Measurements from ENCODE around the gene ANKAR. TPM values are rescaled to one million over a fixed set of nuclear protein-coding genes. Genes with fewer than 3 reads are reported as not detected.

Gene ANKAR
- total RNA-seq, 1 experiment from 2014 or later, result 2.0 TPM

DNA sequence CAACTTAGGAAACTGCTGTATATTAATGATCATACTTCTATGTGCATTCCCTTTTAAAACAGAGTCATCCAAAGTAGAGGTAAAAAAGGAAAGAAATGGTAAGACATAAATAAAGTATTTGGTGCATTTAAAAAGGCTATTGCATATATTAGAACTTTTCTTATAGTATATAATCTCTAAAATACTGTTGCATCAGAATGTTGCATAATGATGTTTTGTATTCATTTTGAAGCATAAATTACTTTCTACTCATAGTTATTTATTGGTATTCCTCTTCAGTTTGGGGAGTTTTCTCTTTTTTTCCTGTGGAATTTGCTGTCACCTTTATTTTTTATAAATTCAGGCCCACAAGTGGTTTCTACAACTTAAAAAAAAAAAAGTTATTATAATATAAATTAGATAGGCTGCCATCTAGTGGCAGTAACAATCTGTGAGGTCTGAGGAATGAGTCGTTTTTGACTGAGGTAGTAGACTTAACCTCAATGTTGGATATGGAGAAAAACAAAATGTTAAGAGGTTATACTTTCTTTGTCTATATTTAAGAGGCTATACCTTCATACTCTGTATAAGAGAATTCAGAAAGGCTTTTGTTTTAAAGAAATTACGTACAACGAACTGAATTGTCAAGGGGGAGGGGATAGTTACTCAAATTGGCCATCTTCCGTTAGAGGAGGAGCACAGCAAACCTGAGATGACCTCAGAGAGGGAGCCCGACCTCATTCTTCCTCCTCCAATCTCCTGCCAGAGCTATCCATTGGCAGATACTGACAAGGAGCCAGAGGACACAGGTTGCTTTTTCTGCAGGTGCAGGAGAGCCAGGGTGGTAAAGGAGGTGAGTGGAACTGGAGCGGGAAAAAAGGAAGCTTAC lies 23.8 kb downstream of the ANKAR start:
- TF ChIP-seq, protein P1, sequence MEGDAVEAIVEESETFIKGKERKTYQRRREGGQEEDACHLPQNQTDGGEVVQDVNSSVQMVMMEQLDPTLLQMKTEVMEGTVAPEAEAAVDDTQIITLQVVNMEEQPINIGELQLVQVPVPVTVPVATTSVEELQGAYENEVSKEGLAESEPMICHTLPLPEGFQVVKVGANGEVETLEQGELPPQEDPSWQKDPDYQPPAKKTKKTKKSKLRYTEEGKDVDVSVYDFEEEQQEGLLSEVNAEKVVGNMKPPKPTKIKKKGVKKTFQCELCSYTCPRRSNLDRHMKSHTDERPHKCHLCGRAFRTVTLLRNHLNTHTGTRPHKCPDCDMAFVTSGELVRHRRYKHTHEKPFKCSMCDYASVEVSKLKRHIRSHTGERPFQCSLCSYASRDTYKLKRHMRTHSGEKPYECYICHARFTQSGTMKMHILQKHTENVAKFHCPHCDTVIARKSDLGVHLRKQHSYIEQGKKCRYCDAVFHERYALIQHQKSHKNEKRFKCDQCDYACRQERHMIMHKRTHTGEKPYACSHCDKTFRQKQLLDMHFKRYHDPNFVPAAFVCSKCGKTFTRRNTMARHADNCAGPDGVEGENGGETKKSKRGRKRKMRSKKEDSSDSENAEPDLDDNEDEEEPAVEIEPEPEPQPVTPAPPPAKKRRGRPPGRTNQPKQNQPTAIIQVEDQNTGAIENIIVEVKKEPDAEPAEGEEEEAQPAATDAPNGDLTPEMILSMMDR (conservative IDR thresholded peaks at IDR 0.05), result peak; percentile 85
- no peak overlapping the region for H4K5ac ChIP-seq (ENCODE audit: insufficient read length, low read depth, low read length)
- H3K27me3 Mint-ChIP-seq (ENCODE audit: low read depth), result no peaks in the 10 kb centered on the region
- no peak overlapping the region for H2BK120ac ChIP-seq (ENCODE audit: low read depth, low read length, poor library complexity, severe bottlenecking)
- H3K4me3 Mint-ChIP-seq, result peak overlapping the region; percentile 63 to 72
- peak overlapping the region; percentile 68 to 94 (median 93); a peak in 5 of 7 replicates for H3K27ac Mint-ChIP-seq
- H3K23me2 ChIP-seq (ENCODE audit: insufficient read length, low read depth, low read length, poor library complexity, severe bottlenecking), result no peaks in the 10 kb centered on the region
- H3K9me3 Mint-ChIP-seq, result no peaks in the 10 kb centered on the region
- H3T11ph ChIP-seq (ENCODE audit: low read length), result no peak overlapping the region
- no peaks in the 10 kb centered on the region for H3K36me3 Mint-ChIP-seq (ENCODE audit: insufficient read depth in 1 of 3, low read depth in 3 of 3)
- H2BK12ac ChIP-seq (ENCODE audit: insufficient read length, low read depth, low read length), result no peak overlapping the region
- H3K27ac ChIP-seq (ENCODE audit: insufficient read length, low read depth, low read length), result no peak overlapping the region
- no peak overlapping the region for H3K23ac ChIP-seq (ENCODE audit: insufficient read length, low read depth, low read length)
- no peak overlapping the region for H3K56ac ChIP-seq (ENCODE audit: insufficient read length, low read depth, low read length)
- H3K4ac ChIP-seq (ENCODE audit: low read depth, low read length), result no peak overlapping the region
- no peak overlapping the region for H3K14ac ChIP-seq (ENCODE audit: insufficient read depth, low read length)
- H3K9ac ChIP-seq (ENCODE audit: extremely low read depth, insufficient read length, low read length), result no peak overlapping the region
- no peaks in the 10 kb centered on the region for H3K27me3 ChIP-seq (ENCODE audit: insufficient read depth, low read length)
- no peaks in the 10 kb centered on the region for H3K79me1 ChIP-seq (ENCODE audit: insufficient read depth, low read depth, low read length, poor library complexity, severe bottlenecking)
- H3K18ac ChIP-seq (ENCODE audit: insufficient read length, low read depth, low read length), result no peak overlapping the region
- H4K20me1 ChIP-seq (ENCODE audit: control insufficient read depth, insufficient read depth, insufficient read length), result no peaks in the 10 kb centered on the region
- H2BK5ac ChIP-seq (ENCODE audit: insufficient read length, low read length), result no peak overlapping the region
- no peaks in the 10 kb centered on the region for H3K9me3 ChIP-seq (ENCODE audit: control insufficient read depth, low read depth, low read length)
- H2AFZ ChIP-seq (ENCODE audit: low read length), result no peak overlapping the region
- no peak overlapping the region for H4K91ac ChIP-seq (ENCODE audit: insufficient read length, low read depth, low read length)
- no CpG with 5 or more reads among the region's 6 CpGs for WGBS (ENCODE audit: extremely low coverage, insufficient read length, low lambda C conversion rate)
- H2BK15ac ChIP-seq (ENCODE audit: low read depth, low read length), result no peak overlapping the region
- peaks cover 2 to 5% of the 10 kb centered on the region in 2 experiments for H3K4me1 Mint-ChIP-seq
- no peak overlapping the region for H2AK5ac ChIP-seq (ENCODE audit: insufficient read length, low read length)
- H3K4me2 ChIP-seq (ENCODE audit: insufficient read depth, insufficient read length, low read length), result no peak overlapping the region
- H2BK20ac ChIP-seq (ENCODE audit: low read depth, low read length, poor library complexity, severe bottlenecking), result no peak overlapping the region
- H3K79me2 ChIP-seq (ENCODE audit: insufficient read depth, low read length), result no peaks in the 10 kb centered on the region
- H3K4me1 ChIP-seq (ENCODE audit: insufficient read depth, low read length), result no peaks in the 10 kb centered on the region
- no peak overlapping the region for H4K8ac ChIP-seq (replicated peaks; ENCODE audit: insufficient read length, low read depth, low read length)
- peak; percentile 86 for DNase-seq
